H9 (cell line): ENCODE results near the gene GGACT. TPM values are rescaled to one million over a fixed set of nuclear protein-coding genes. Genes with fewer than 3 reads are reported as not detected.

Source experiments
- DNase-seq: peaks from one replicate; pipeline ENCODE4 v3.0.0-alpha.2; 2017
- H2AFZ ChIP-seq: one replicate; pipeline ENCODE4 v1.6.1; 2013; ENCODE audit warnings: mild to moderate bottlenecking, low read length, control low read depth, moderate library complexity
- H2AK5ac ChIP-seq: 2 replicates; pipeline ENCODE4 v1.6.1; 2013; ENCODE audit warnings: low read length, control low read depth, mixed read lengths; ENCODE audit not compliant: insufficient read length
- H2BK120ac ChIP-seq: one replicate; pipeline ENCODE4 v1.6.1; 2013; ENCODE audit warnings: low read depth, mild to moderate bottlenecking, low read length, control low read depth, inconsistent platforms; ENCODE audit not compliant: poor library complexity, severe bottlenecking
- H2BK12ac ChIP-seq: 2 replicates; pipeline ENCODE4 v1.6.1; 2013; ENCODE audit warnings: low read length, control low read depth, mixed read lengths, low read depth; ENCODE audit not compliant: insufficient read length
- H2BK15ac ChIP-seq: 2 replicates; pipeline ENCODE4 v1.6.1; 2013; ENCODE audit warnings: low read depth, low read length, control low read depth
- H2BK20ac ChIP-seq: one replicate; pipeline ENCODE4 v1.6.1; 2013; ENCODE audit warnings: low read depth, mild to moderate bottlenecking, low read length, control low read depth, inconsistent platforms; ENCODE audit not compliant: poor library complexity, severe bottlenecking
- H2BK5ac ChIP-seq: 2 replicates; pipeline ENCODE4 v1.6.1; 2013; ENCODE audit warnings: low read length, control low read depth, mixed read lengths; ENCODE audit not compliant: insufficient read length
- H3K14ac ChIP-seq: 2 replicates; pipeline ENCODE4 v1.6.1; 2013; ENCODE audit warnings: low read length, control low read depth; ENCODE audit not compliant: insufficient read depth
- H3K18ac ChIP-seq: 2 replicates; pipeline ENCODE4 v1.6.1; 2013; ENCODE audit warnings: low read depth, mild to moderate bottlenecking, mixed read lengths, low read length, control low read depth; ENCODE audit not compliant: insufficient read length
- H3K23ac ChIP-seq: 2 replicates; pipeline ENCODE4 v1.6.1; 2013; ENCODE audit warnings: low read length, control low read depth, mixed read lengths, low read depth; ENCODE audit not compliant: insufficient read length
- H3K23me2 ChIP-seq: 2 replicates; pipeline ENCODE4 v1.6.1; 2013; ENCODE audit warnings: low read depth, mild to moderate bottlenecking, mixed read lengths, low read length, control low read depth; ENCODE audit not compliant: insufficient read length, poor library complexity, severe bottlenecking
- H3K27ac ChIP-seq: 2 replicates; pipeline ENCODE4 v1.5.1; 2013; ENCODE audit warnings: low read length, control low read depth, mixed read lengths, low read depth; ENCODE audit not compliant: insufficient read length
- H3K27me3 ChIP-seq: 2 replicates; pipeline ENCODE4 v1.6.1; 2013; ENCODE audit warnings: low read length, control low read depth, inconsistent platforms; ENCODE audit not compliant: insufficient read depth
- H3K4ac ChIP-seq: 2 replicates; pipeline ENCODE4 v1.6.1; 2013; ENCODE audit warnings: low read depth, mild to moderate bottlenecking, control low read depth, inconsistent platforms, low read length, moderate library complexity
- H3K4me1 ChIP-seq: 2 replicates; pipeline ENCODE4 v1.6.1; 2013; ENCODE audit warnings: low read length, control low read depth, inconsistent platforms; ENCODE audit not compliant: insufficient read depth
- H3K4me2 ChIP-seq: 2 replicates; pipeline ENCODE4 v1.6.1; 2013; ENCODE audit warnings: low read length, control low read depth, mixed read lengths; ENCODE audit not compliant: insufficient read length, insufficient read depth
- H3K56ac ChIP-seq: 2 replicates; pipeline ENCODE4 v1.6.1; 2013; ENCODE audit warnings: low read depth, mild to moderate bottlenecking, mixed read lengths, low read length, control low read depth; ENCODE audit not compliant: insufficient read length
- H3K79me1 ChIP-seq: 2 replicates; pipeline ENCODE4 v1.6.1; 2013; ENCODE audit warnings: low read depth, mild to moderate bottlenecking, moderate library complexity, low read length, control low read depth, inconsistent platforms; ENCODE audit not compliant: insufficient read depth, poor library complexity, severe bottlenecking
- H3K79me2 ChIP-seq: 2 replicates; pipeline ENCODE4 v1.6.1; 2013; ENCODE audit warnings: low read length, control low read depth, inconsistent platforms; ENCODE audit not compliant: insufficient read depth
- H3K9ac ChIP-seq: 2 replicates; pipeline ENCODE4 v1.6.1; 2013; ENCODE audit warnings: low read length, control low read depth, mixed read lengths; ENCODE audit not compliant: insufficient read length; ENCODE audit errors: extremely low read depth
- H3K9me3 ChIP-seq: one replicate; pipeline ENCODE4 v1.6.1; 2013; ENCODE audit warnings: low read depth, low read length, inconsistent platforms; ENCODE audit not compliant: control insufficient read depth
- H3T11ph ChIP-seq: one replicate; pipeline ENCODE4 v1.6.1; 2013; ENCODE audit warnings: mild to moderate bottlenecking, low read length, control low read depth, inconsistent platforms
- H4K20me1 ChIP-seq: one replicate; pipeline ENCODE4 v1.6.1; 2013; ENCODE audit not compliant: control insufficient read depth, insufficient read length, insufficient read depth
- H4K5ac ChIP-seq: 2 replicates; pipeline ENCODE4 v1.6.1; 2013; ENCODE audit warnings: low read depth, mild to moderate bottlenecking, mixed read lengths, low read length, control low read depth; ENCODE audit not compliant: insufficient read length
- H4K8ac ChIP-seq: replicated peaks from 2 replicates; pipeline ENCODE4 v1.6.1; 2013; ENCODE audit warnings: low read length, control low read depth, mixed read lengths, low read depth; ENCODE audit not compliant: insufficient read length
- H4K91ac ChIP-seq: 2 replicates; pipeline ENCODE4 v1.6.1; 2013; ENCODE audit warnings: low read depth, mild to moderate bottlenecking, moderate library complexity, mixed read lengths, low read length, control low read depth; ENCODE audit not compliant: insufficient read length
- H3K27ac Mint-ChIP-seq, 3 experiments: 2 replicates in 2 of 3; 3 replicates in 1 of 3; pipeline ENCODE4 v1.8.0; 2020 to 2021; ENCODE audit warnings: mixed read lengths in 3 of 3, mild to moderate bottlenecking in 1 of 3, moderate library complexity in 1 of 3
- H3K27me3 Mint-ChIP-seq: 2 replicates; pipeline ENCODE4 v1.8.0; 2021; ENCODE audit warnings: low read depth, mild to moderate bottlenecking, moderate library complexity, mixed read lengths
- H3K36me3 Mint-ChIP-seq, 3 experiments: 2 replicates in 2 of 3; 3 replicates in 1 of 3; pipeline ENCODE4 v1.8.0; 2020 to 2021; ENCODE audit warnings: low read depth in 3 of 3, mixed read lengths in 3 of 3; ENCODE audit not compliant: insufficient read depth in 1 of 3
- H3K4me1 Mint-ChIP-seq, 2 experiments: 2 replicates each; pipeline ENCODE4 v1.8.0; 2020; ENCODE audit warnings: mixed read lengths in 2 of 2
- H3K4me3 Mint-ChIP-seq, 2 experiments: 2 replicates in 1 of 2; 3 replicates in 1 of 2; pipeline ENCODE4 v1.8.0; 2020 to 2021; ENCODE audit warnings: mild to moderate bottlenecking in 2 of 2, mixed read lengths in 2 of 2, moderate library complexity in 1 of 2
- H3K9me3 Mint-ChIP-seq, 2 experiments: 2 replicates in 1 of 2; 3 replicates in 1 of 2; pipeline ENCODE4 v1.8.0; 2020; ENCODE audit warnings: mild to moderate bottlenecking in 2 of 2, mixed read lengths in 2 of 2, moderate library complexity in 1 of 2
- CTCF ChIP-seq: fragments of 200-600 bp; sonication (generic); conservative IDR thresholded peaks from 3 replicates; pipeline ENCODE4 v1.8.0; 2021; ENCODE audit warnings: antibody characterized with exemption, mild to moderate bottlenecking
- WGBS: extraction: QIAGEN DNeasy Blood & Tissue Kit; methylation state at CpG from one replicate; pipeline ENCODE4 v1.1.7; 2013; ENCODE audit warnings: missing lambda C conversion rate, low lambda C conversion rate, mixed read lengths; ENCODE audit not compliant: insufficient read length; ENCODE audit errors: extremely low coverage; 5-methylcytosine and 5-hydroxymethylcytosine counted together
- total RNA-seq: library from RNA; stranded (reverse); gene quantifications from 2 replicates; pipeline ENCODE4 v1.2.1, GENCODE V29; 2021

Gene GGACT
- total RNA-seq, 1 experiment from 2014 or later, result 1.3 TPM

GRCh38 chr13:100600461-100600860, 11.9 kb upstream of the GGACT start:
- Histone ChIP-seq H3T11ph (no peak overlapping the region), H3K56ac (no peak overlapping the region), H3K4me2 (no peak overlapping the region), H3K79me1 (no peaks in the 10 kb centered on the region), H3K4ac (no peak overlapping the region), H2AFZ (no peak overlapping the region), H4K5ac (no peak overlapping the region), H3K9ac (no peak overlapping the region), H2BK12ac (no peak overlapping the region), H4K91ac (no peak overlapping the region), H3K23me2 (no peaks in the 10 kb centered on the region), H3K23ac (no peak overlapping the region), H3K4me1 (no peaks in the 10 kb centered on the region), H3K27ac (no peak overlapping the region), H3K79me2 (no peaks in the 10 kb centered on the region), H3K9me3 (no peaks in the 10 kb centered on the region), H2BK120ac (no peak overlapping the region), H2BK20ac (no peak overlapping the region), H4K8ac (no peak overlapping the region), H3K14ac (no peak overlapping the region), H2AK5ac (no peak overlapping the region), H3K18ac (no peak overlapping the region), H2BK5ac (no peak overlapping the region), H2BK15ac (no peak overlapping the region), H4K20me1 (no peaks in the 10 kb centered on the region), H3K27me3 (no peaks in the 10 kb centered on the region; the same call in 1 of the 2 replicates)
- H3K36me3 Mint-ChIP-seq, result no peaks in the 10 kb centered on the region; a peak in 1 of 7 replicates
- DNase-seq, result no peak
- no peak overlapping the region for H3K27ac Mint-ChIP-seq
- TF ChIP-seq CTCF, result no peak
- no peaks in the 10 kb centered on the region for H3K9me3 Mint-ChIP-seq
- no peaks in the 10 kb centered on the region for H3K27me3 Mint-ChIP-seq
- H3K4me1 Mint-ChIP-seq, result no peaks in the 10 kb centered on the region; a peak in 1 of 4 replicates
- no CpG with 5 or more reads among the region's 6 CpGs for WGBS
- H3K4me3 Mint-ChIP-seq, result no peak overlapping the region
